Measurements from ENCODE around the gene BRD8. TPM values are rescaled to one million over a fixed set of nuclear protein-coding genes. Genes with fewer than 3 reads are reported as not detected.

The BRD8 gene, protein sequence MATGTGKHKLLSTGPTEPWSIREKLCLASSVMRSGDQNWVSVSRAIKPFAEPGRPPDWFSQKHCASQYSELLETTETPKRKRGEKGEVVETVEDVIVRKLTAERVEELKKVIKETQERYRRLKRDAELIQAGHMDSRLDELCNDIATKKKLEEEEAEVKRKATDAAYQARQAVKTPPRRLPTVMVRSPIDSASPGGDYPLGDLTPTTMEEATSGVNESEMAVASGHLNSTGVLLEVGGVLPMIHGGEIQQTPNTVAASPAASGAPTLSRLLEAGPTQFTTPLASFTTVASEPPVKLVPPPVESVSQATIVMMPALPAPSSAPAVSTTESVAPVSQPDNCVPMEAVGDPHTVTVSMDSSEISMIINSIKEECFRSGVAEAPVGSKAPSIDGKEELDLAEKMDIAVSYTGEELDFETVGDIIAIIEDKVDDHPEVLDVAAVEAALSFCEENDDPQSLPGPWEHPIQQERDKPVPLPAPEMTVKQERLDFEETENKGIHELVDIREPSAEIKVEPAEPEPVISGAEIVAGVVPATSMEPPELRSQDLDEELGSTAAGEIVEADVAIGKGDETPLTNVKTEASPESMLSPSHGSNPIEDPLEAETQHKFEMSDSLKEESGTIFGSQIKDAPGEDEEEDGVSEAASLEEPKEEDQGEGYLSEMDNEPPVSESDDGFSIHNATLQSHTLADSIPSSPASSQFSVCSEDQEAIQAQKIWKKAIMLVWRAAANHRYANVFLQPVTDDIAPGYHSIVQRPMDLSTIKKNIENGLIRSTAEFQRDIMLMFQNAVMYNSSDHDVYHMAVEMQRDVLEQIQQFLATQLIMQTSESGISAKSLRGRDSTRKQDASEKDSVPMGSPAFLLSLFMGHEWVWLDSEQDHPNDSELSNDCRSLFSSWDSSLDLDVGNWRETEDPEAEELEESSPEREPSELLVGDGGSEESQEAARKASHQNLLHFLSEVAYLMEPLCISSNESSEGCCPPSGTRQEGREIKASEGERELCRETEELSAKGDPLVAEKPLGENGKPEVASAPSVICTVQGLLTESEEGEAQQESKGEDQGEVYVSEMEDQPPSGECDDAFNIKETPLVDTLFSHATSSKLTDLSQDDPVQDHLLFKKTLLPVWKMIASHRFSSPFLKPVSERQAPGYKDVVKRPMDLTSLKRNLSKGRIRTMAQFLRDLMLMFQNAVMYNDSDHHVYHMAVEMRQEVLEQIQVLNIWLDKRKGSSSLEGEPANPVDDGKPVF
- total RNA-seq (2022) (97.4 and 104 TPM in 2 replicates), Bru-seq, nascent RNA (percentile 77 among the genes with signal in this experiment), BruChase-seq, experiment 1, labeled RNA remaining after a 2-hour chase (percentile 81 among the genes with signal in this experiment), BruChase-seq, experiment 2, labeled RNA remaining after a 6-hour chase (percentile 79 among the genes with signal in this experiment)
- long read RNA-seq, transcript BRD8-205 (20 exons, 2,912 nt): minor isoform, 5 of 264 reads
- long read RNA-seq, transcript BRD8-203 (21 exons, 2,982 nt): minor isoform, 6 of 264 reads
- long read RNA-seq, transcript BRD8-201 (22 exons, 3,198 nt): major isoform, 25 of 264 reads
- long read RNA-seq, partial matches to known transcripts: 177 of 264 reads
- long read RNA-seq, other reads (novel, unspliced or antisense): 49 of 264 reads

DNA sequence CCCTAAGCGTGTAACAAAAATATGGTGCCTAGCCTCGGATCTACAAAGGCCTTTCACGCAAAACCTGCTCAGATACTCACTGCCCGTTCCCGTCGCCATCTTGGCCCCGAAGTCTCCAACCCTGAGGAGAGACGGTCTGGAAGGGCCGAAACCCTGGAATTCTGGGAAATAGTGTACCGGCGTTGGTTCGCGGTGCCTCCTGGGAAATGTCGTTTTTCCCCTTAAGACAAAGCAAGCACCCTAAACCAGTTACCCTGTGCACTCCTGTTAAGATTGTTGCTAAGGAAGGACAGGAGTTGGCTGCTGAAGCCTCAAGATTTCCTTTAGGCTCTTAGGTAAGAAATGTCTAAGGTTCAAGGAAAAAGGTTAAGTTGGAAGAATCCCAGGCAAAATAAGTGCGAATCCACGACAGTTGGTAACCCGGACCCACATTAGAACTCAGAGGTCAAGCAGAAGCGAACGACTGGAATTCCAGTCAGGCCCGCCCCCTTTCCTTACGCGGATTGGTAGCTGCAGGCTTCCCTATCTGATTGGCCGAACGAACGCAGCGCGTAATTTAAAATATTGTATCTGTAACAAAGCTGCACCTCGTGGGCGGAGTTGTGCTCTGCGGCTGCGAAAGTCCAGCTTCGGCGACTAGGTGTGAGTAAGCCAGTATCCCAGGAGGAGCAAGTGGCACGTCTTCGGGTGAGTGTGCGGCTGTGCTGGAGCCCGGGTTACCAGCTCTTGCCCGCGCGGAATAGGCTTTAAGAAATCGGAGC, at the start of gene BRD8, which contains the start of gene KIF20A:
BRD8 (minus strand) TSS at position 115 of the 761 bp plus-strand sequence; CDS start at position 99, 16 bp downstream.
KIF20A (plus strand) TSS at position 597 of the 761 bp plus-strand sequence. CDS start 569 bp downstream, outside the sequence.
- ChIA-PET CTCF (interaction anchor here (0.6 to 2.4 kb wide), 4 partner anchors 11 to 174 kb away, joined by 3 to 10 read pairs (median 6); partner anchors contain the start of gene KDM3B), POLR2A (interaction anchor here (0.6 to 1.3 kb wide), 12 partner anchors 10 to 1523 kb away, joined by 3 to 18 read pairs (median 4); partner anchors contain the start of genes CDC23, CDC25C and FAM53C)
- peaks cover 41% of the 10 kb centered on the region for H3K36me3 Mint-ChIP-seq (ENCODE audit: insufficient read depth, unreplicated experiment)
- Histone ChIP-seq H3K9me3 (no peaks in the 10 kb centered on the region), H3K36me3 (ENCODE audit: control insufficient read depth, insufficient read depth, low read length) (peaks cover 8% of the 10 kb centered on the region), H3K27me3 (replicated peaks; ENCODE audit: control insufficient read depth, insufficient read depth, low read length) (no peaks in the 10 kb centered on the region), H3K4me3 (ENCODE audit: low read depth, low read length) (peak within 1 kb of the TSS; percentile 69), H3K4me1 (peaks cover 9% of the 10 kb centered on the region)
- H3K27me3 Mint-ChIP-seq (ENCODE audit: insufficient read depth, unreplicated experiment): no peaks in the 10 kb centered on the region
- TF ChIP-seq, protein P1, sequence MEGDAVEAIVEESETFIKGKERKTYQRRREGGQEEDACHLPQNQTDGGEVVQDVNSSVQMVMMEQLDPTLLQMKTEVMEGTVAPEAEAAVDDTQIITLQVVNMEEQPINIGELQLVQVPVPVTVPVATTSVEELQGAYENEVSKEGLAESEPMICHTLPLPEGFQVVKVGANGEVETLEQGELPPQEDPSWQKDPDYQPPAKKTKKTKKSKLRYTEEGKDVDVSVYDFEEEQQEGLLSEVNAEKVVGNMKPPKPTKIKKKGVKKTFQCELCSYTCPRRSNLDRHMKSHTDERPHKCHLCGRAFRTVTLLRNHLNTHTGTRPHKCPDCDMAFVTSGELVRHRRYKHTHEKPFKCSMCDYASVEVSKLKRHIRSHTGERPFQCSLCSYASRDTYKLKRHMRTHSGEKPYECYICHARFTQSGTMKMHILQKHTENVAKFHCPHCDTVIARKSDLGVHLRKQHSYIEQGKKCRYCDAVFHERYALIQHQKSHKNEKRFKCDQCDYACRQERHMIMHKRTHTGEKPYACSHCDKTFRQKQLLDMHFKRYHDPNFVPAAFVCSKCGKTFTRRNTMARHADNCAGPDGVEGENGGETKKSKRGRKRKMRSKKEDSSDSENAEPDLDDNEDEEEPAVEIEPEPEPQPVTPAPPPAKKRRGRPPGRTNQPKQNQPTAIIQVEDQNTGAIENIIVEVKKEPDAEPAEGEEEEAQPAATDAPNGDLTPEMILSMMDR (IDR thresholded peaks at IDR 0.05; ENCODE audit: insufficient read depth in 1 of 2, low read depth in 1 of 2, low read length in 1 of 2, severe bottlenecking in 1 of 2, unreplicated experiment in 1 of 2): no peak
- H3K27ac Mint-ChIP-seq (ENCODE audit: unreplicated experiment): no peak within 1 kb of the TSS
- intact Hi-C loops (cut with micrococcal nuclease; ENCODE audit: unreplicated experiment): loop anchor here (1.0 to 2.0 kb wide), 2 partner anchors 35 to 152 kb away; partner anchors contain the start of genes CDC23 and CDC25C
- peak; percentile 95 to 98 for DNase-seq
- H3K4me1 Mint-ChIP-seq (ENCODE audit: low read depth, unreplicated experiment): peaks cover 9% of the 10 kb centered on the region
- no peaks in the 10 kb centered on the region for H3K9me3 Mint-ChIP-seq (ENCODE audit: unreplicated experiment)
- BruUV-seq (replicated peaks): no TSS peak
- no peak within 1 kb of the TSS for H3K4me3 Mint-ChIP-seq (ENCODE audit: unreplicated experiment)

DNA sequence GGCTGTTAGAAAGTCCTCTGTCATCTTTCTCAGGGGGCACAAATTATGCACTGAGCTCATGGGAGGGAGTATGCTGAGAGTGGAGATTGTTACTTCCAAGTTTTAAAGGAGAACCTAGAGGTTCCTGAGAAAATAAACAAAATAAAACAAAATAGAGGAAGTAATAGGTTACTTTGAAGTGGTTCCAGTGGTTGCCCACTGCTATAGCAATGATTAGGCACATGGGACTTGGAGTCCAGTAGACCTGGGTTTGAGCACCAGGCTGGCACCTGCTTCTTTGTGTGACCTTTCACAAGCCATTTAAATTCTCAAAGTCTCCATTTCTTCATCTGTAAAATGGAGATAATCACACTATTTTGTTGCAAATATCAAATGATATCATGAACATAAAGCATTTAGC, 48.5 kb upstream of the BRD8 start:
- Histone ChIP-seq H3K9me3 (peaks cover 9% of the 10 kb centered on the region), H3K27me3 (replicated peaks; ENCODE audit: control insufficient read depth, insufficient read depth, low read length) (no peaks in the 10 kb centered on the region), H3K36me3 (ENCODE audit: control insufficient read depth, insufficient read depth, low read length) (no peaks in the 10 kb centered on the region), H3K4me1 (no peaks in the 10 kb centered on the region), H3K4me3 (ENCODE audit: low read depth, low read length) (no peak overlapping the region)
- Mint-ChIP-seq H3K4me1 (ENCODE audit: low read depth, unreplicated experiment) (peaks cover 14% of the 10 kb centered on the region), H3K4me3 (ENCODE audit: unreplicated experiment) (no peak overlapping the region), H3K27me3 (ENCODE audit: insufficient read depth, unreplicated experiment) (no peaks in the 10 kb centered on the region), H3K36me3 (ENCODE audit: insufficient read depth, unreplicated experiment) (no peaks in the 10 kb centered on the region), H3K9me3 (ENCODE audit: unreplicated experiment) (no peaks in the 10 kb centered on the region), H3K27ac (ENCODE audit: unreplicated experiment) (no peak overlapping the region)
- no peak for DNase-seq
- CTCF ChIA-PET: no interaction called here
- POLR2A ChIA-PET: no interaction called here
- BruUV-seq (replicated peaks): no TSS peak
- intact Hi-C loops (cut with micrococcal nuclease; ENCODE audit: unreplicated experiment): no loop called here
- TF ChIP-seq, protein P1 (IDR thresholded peaks at IDR 0.05; ENCODE audit: insufficient read depth in 1 of 2, low read depth in 1 of 2, low read length in 1 of 2, severe bottlenecking in 1 of 2, unreplicated experiment in 1 of 2): no peak
